GM19238 (cell line): ENCODE measurements around the gene SF3B2.
"Not testable (repeated sequence)": the region's sequence is repeated elsewhere in the genome, so short reads cannot be mapped to it uniquely, and the experiment has no call there.

Experiments
- DNase-seq: peaks from one replicate; pipeline ENCODE4 v3.0.0; 2011; ENCODE audit warnings: low spot score; ENCODE audit not compliant: insufficient read length

Gene SF3B2

DNA sequence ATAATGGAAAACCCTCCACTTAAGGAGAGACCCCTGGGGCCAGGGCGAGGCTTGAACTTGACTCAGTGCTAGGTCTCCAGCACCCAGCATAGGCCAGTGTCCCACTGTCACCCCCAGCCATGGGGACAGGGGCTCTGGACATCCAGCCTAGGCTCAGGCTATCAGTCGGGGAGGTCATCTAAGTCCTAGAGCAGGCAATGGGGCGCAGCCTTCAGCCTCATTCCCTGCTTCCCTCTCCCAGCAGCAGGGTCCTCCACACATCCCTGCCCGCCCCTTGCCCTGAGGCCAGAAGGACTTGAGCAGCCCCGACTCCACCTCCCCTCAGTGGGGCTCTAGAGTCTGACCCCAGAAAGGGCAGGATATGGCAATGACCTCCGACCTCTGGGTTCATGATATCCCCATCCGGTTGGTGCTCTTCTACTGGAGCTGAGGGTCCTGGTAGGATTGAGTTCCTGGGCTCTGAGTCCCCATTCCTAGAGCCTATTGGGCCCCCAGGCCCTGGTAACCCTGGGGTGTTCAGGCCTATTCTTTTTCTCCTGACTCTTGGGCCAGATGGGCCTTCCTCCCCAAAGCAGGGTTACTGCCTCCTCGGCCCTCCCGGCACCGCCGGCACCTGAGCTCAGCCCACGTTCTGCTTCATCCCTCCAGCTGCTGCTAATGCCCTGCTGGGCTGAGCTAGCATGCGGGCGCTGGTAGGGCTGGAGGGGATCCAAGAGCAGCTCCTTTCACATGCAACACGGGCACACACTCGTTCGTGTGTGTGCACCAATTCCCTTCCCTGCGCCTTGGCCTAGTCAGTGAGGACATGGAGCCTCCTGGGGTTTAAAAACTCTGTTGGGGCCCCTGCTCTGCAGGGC lies 36.0 kb upstream of the SF3B2 start:
- DNase-seq: no peak

DNA sequence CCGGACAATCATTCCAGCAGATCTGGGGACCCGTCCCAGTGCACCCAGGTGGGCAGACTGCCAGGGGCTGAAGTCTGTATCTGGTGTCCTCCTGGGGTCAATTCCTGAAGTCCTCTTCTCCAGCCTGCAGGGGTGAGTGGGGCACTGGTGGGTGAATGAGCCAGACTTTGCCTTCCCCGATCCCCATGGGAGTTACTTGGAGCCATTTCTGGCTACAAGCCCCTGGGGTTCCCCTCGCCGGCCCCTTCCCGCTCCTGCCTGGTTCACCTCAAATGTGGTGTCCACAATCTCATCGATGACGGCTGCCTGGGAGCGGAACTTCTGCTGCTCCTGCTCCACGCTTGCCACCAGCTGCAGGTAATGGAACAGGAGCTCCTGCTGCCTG lies 35.4 kb upstream of the SF3B2 start:
- no peak for DNase-seq

DNA sequence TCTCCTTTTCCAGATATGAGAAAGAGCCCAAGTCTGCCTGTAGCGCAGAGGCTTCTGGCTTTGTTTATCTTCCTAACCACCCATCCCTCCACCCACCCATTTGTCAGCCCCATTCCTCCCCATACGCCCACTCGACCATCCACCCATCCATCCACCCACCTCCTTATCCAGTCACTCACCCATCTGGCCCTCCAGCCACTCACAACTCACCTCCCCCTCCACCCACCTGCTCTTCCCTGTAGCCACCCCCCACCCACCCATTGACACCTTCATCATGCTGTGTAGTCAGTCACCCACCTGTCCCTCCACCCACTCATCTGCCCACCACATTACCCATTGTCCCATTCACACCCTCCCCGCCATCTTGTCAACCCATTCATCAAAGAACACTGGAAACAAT lies 34.8 kb upstream of the SF3B2 start:
- no peak for DNase-seq

DNA sequence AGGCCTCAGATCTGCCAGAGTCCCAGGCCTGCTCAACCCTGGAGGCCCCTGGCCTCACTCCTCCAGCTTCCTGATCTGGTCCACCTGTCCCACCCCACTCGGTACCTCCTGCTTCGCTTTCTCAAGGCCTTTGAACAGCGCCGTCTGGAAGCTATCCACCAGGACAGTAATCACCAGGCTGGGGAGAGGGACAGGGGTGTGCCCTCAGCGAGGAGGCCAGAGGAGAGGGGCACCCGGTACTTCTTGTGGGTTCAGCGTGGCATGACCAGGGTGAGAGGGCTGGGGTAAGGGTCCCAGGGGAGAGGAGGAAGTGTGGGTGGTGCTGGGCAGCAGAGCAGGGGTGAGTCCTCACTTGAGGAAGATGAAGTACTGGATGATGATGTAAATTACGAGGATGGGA lies 32.0 kb upstream of the SF3B2 start:
- no peak for DNase-seq

DNA sequence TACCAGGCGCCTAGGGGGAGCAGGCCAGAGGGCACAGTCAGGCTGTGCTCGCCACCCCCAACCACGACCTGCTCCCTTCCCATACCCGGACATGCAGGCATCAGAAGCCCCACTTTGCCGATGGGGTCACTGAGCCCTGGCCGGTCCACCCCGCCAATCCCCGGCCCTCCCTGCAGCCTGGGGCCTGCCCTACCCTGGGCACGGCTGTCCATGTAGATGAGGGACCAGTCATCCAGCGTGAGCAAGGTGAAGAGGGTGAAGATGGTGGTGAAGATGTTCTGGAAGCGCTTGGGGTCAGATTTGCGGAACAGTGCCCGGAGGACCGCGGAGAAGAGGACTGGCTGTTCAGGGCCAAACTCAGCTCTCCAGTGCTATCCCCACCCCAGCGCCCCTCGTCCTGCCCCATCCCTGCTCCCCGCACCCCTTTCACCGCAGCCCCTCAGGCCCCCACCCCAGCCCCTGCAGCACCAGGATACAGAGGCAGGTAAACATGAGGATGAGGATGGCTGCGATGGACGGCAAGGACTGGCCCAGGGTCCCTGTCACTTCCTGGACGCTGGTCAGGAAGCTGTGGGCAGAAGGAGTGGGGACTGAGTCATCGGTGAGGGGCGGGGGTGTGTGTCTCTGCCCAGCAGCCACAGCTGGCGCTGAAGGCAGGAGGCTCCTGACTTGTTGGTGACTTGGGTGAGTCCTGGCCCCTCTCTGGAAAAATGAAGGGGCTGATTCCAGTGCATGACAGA lies 31.4 kb upstream of the SF3B2 start:
- DNase-seq: no peak

DNA sequence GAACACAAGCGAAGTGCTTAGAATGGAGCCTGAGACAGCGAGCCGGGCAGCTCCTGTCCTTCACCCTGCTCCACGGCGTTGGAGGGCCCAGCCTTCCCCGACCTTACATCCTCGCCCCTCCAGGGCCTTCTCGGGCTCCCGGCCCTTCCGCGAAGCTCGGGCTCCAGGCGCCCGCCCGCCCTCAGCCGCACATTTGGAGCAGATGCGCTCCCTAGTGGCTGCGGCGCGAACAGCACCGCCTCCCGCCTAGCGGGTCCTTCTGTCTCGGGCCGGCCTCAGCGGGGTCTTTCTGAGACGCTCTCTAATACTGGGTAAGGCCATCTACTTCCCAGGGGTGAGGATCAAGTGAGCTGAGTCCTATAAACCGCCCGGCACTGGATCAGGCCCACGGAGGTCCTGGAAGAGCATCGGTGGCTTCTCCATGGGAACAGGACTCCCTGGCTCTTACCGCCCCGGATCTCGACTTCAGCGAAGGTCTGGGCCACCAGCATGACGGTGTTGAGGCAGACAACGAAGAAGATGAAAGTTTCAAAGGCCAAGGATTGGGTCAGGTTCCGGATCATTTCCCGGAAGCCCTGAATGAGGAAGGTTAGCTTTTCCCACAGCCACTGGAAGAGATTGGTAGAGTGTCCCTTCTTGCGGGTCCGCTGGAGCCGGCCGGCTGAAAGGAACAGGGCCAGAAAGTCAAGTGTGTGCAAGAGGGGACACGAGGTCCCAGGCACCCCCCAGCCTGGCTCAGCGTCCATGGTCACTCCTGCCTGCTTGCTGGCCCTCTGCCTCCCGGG lies 29.6 kb upstream of the SF3B2 start:
- peak; percentile 86 for DNase-seq

DNA sequence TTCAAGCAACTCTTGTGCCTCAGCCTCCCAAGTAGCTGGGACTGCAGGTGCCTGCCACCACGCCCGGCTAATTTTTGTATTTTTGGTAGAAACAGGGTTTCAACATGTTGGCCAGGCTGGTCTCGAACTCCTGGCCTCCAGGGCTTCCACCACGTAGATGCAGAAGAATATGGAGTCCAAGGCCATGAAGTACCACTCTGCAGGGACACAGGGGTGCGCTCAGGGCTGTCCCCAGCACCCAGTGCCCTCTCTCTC lies 29.1 kb upstream of the SF3B2 start:
- DNase-seq: not testable (repeated sequence)

DNA sequence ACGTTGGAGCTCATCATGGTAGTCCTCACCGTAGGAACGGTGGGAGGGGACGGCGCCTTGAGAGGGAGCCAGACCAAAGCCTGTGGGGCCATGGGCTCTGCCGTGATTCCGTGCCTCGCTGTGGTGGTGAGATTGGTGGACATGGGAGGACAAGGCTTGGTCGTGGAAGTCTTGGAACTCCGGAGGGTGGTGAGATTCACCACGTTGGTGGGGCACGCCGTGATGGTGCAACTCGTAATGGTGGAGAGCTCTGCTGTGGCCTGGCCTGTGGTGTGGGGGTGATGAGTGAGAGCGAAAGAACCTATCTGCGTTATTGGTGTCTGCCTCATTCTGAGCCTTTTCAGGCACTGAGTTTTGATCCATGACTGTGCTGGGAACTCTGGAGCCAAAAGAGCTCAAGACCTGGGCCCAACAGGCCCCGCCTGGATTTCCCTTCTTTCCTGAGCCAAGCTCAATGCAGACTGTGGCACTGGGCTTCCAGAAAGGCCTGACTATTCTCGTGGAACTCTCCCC lies 26.1 kb upstream of the SF3B2 start, which contains the start of gene CATSPER1:
Gene CATSPER1 (minus strand): TSS at position 463 of the 513 bp plus-strand sequence. CDS start 100 bp downstream, at position 363.
- DNase-seq: no peak

DNA sequence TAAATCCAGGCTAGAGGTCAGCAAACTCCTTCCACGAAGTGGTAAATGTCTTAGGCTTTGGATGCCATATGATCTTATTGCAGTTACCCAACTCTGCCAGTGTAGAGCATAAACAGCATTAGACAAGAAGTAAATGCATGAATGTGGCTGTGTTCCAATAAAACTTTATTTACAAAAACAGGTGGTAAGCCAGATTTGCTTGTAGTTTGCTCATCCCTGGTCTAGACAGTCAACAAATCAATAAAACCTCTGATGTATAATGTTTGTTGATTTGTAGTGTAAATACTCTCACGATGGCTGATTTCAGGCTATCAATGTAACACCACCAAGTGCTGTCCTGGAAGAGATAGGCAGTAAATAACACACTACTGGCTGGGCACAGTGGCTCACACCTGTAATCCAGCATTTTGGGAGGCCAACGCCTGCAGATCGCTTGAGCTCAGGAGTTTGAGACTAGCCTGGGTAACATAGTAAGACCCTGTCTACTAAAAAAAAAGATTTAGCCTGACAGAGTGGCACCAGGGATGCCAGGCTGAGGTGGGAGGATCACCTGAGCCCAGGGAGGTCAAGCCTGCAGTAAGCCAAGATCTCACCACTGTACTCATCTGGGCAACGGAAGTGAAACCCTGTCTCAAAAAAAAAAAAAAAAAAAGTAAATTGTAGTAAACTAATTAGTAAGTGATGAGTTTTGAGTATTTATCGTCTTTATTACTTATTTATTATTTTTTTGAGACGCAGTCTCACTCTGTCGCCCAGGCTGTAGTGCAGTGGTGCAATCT lies 19.0 kb upstream of the SF3B2 start:
- no peak for DNase-seq

DNA sequence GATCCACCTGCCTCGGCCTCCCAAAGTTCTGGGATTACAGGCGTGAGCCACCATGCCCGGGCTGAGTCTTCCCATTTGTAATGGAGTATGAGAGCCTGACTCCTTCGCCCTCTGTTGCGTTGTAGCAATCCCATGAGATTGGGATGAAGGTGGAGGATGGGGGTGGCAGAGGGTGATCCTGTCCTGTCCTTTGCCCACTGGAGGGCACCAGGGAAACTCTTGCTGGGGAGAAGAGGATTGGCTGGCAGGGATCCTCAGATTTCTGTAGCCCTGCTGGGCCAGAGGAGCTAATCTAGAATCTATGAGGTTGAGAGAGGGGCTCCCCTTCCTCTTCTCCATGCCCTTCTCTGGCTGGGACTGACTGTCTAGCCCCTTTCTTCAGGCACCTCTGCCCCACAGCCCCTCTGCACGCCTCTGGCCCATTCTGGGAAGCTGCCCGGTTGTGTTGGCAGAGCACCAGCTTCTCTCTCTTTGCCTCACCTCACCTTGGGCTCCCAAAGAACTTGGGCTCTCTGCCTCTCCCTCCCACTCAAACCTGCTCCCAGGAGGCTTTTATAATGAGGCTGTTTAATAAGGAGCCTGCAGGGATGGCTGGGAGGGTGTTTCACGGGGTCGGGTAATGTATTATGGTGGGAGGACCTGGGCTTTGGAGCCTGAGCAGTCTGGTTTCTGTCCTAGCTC lies 16.4 kb upstream of the SF3B2 start:
- no peak for DNase-seq

DNA sequence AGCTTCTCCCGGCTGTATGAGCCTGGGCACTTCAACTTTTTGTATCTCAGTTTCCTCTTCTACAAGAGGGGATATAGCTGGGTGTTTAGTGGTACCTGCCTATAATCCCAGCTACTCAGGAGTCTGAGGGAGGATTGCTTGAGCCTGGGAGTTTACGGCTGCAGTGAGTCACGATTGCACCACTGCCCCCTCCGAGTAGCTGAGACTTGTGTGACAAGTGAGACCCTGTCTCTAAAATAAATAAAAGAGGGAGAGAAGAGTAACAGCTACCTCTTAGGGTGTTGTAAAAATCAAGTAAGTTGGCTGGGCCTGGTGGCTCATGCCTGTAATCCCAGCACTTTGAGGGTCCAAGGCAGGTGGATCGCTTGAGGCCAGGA lies 15.8 kb upstream of the SF3B2 start:
- DNase-seq: no peak

DNA sequence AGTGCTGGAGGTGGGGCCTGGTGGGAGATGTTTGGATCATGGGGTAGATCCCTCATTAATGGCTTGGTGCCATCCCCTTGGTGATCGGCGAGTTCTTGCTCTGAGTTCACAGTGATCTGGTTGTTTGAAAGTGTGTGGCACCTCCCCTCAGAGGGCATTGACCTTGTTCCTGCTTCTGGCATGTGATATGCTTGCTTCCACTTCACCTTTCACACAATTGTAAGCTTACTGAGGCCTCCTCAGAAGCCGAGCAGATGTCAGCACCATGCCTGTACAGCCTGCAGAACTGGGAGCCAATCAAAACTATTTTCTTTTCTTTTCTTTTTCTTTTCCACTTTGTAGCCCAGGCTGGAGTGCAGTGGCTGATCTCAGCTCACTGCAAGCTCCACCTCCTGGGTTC lies 14.8 kb upstream of the SF3B2 start:
- no peak for DNase-seq

DNA sequence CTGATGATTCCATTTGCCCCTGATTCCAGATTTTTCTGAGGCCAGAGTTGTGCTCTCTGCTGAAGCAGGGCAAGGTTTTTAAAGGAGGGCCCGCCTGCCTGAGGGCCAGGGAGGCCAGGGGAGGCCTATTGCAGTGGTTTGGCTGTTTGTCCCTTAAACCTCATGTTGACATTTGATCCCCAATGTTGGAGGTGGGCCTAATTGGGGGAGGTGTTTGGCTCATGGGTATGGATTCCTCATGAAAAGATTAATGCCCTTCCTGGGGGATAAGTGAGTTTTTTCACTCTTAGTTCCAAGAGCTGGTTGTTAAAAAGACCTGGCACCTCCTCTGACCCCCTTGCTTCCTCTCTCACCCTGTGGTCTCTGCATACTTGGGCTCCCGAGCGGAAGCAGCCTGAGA lies 12.4 kb upstream of the SF3B2 start:
- DNase-seq: no peak

DNA sequence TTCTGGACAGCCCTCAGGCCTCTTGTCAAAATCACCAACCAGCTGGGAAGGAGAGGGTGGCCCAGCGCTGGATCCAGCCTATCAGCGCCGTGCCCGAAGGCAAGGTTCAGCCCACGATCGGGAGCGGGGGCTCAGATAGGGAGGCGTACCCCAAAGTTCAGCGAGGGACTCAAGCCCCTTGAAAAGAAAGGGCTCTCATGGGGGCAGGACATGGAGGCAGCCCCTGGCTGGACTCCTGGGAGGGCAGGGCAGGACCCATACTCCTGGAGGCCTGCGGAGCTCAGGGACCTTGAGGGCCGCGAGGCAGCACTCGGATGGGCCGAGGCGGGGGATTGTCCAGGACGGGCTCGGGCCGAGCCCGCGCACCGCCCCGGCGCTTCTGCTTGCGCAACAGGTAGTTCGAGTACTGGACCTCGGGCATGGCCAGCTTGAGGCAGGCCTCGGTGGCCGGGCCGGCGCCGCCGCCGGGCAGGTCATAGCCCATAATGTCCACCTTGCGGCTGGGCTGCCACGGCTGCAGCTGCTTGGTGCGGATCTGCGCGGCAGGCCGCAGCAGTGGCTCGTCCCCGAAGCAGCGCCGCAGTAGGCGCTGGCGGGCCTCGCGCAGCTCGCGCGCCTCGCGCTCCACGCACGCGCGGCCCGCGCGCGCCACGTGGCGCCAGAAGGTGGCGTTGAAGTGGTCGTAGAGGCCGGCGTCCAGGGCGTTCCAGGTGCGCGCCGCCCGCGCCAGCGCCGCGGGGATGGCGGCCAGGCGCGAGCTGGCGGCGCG lies 9.8 kb upstream of the SF3B2 start:
- no peak for DNase-seq

DNA sequence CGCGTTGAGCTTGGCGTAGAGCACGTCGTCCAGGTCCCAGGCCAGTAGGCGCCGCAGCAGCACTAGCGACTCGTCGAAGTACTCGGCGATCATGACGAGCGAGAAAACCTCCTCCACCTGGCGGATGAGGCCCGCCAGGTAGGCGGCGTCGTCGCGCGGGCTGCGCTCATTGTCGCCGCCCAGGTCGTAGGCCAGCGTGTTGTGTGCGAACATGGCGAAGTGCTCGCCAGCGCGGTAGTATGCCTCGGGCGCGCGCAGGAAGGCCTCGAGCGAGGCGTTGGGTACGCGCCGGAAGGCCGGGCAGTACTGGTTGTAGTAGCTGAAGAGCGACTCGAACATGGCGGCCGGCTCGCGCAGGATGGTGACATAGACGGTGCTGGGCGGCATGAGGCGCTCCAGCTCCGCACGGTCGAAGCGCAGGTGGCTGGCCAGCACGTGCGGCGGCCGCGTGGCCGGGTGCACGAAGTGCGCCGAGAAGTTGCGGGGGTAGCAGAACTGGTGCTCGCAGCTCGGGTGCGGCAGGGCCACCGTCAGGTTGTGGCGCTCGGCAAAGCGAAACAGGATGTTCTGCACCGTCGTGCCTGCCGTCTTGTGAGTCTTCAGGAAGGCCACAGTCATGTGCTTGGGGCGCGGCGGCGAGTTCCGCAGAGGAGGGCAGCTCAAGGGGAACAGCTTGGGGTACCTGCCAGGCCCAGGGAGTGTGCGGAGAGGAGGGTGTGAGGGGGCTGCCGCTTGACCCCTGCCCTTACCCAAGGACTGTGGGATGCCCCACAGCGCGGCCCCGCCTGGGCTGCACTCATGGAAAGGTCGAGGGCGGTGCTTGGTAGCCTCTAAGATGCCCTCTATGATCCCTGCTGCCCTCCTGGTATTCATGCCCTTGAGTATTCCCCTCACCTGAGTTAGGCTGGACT lies 8.9 kb upstream of the SF3B2 start:
- no peak for DNase-seq

DNA sequence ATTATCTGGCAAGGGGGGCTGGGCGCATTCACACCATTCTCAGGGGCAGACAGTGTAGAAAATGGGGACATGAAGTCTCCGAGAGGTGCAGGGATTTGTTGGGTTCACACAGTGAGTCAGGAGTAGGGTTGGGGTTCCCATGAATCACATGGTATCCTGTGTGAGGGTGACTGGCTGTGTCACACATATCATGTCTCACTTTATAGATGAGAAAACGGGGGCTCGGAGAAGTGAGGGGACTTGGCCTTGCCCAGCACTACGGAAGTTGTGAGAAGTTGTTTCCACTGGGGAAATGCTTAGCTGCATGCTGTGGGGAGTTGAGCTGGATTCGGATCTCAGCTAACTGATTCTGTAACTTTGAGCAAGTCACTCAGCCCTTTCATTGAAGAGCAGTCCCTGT lies 7.4 kb upstream of the SF3B2 start:
- no peak for DNase-seq

DNA sequence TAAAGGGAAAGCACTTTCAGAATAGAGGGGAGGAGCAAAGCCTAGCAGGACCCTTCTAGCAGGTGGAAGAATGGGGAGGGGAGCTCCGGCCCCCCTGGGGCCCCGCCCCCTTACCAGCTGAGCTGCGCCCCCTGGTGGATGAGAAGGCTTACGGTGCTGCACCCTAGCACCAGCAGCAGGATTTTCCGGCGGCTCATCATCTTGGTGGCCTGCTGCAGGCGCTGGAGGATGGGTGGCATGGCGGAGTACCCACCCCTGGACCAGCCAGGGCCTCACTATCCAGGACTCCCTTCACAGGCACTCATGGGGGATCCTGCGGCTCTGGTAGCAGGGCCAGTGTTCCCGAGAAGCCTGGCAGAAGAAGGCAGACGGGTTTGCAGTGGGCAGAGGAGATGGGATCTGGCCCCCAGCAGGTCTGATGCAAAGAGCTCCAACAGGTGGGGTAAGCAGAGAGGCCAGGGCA lies 7.0 kb upstream of the SF3B2 start:
- DNase-seq: peak; percentile 91

DNA sequence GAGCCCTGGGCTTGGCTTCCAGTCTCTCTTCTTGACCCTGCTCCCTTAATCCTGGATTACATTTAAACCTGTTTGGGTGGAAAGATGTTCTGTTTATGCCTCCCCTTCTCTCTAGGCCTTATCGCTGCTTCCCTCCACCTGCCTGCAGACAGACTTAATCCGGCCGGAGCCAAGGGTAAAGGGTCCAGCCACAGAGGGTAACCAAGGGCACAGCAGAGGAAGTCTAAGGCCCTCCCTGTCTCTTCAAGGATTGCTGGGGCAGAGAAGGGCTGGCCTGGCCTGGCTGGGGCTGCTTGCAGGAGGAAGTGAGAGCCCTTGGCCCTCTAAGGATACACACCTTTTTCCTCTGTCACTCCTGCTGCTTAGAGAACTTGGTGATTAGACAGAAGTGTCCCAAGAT lies 5.3 kb upstream of the SF3B2 start:
- no peak for DNase-seq
